CD4-positive, alpha-beta T cell treated with Interleukin-2 at 100 ng/mL for 4 hours (primary cell): ENCODE data around the gene ANKH.
"Not testable (repeated sequence)": the region's sequence is repeated elsewhere in the genome, so short reads cannot be mapped to it uniquely, and the experiment has no call there.

Experiments used
- DNase-seq: peaks from one replicate; pipeline ENCODE4 v3.0.0-alpha.2; 2020; ENCODE audit warnings: low spot score

ANKH gene

DNA sequence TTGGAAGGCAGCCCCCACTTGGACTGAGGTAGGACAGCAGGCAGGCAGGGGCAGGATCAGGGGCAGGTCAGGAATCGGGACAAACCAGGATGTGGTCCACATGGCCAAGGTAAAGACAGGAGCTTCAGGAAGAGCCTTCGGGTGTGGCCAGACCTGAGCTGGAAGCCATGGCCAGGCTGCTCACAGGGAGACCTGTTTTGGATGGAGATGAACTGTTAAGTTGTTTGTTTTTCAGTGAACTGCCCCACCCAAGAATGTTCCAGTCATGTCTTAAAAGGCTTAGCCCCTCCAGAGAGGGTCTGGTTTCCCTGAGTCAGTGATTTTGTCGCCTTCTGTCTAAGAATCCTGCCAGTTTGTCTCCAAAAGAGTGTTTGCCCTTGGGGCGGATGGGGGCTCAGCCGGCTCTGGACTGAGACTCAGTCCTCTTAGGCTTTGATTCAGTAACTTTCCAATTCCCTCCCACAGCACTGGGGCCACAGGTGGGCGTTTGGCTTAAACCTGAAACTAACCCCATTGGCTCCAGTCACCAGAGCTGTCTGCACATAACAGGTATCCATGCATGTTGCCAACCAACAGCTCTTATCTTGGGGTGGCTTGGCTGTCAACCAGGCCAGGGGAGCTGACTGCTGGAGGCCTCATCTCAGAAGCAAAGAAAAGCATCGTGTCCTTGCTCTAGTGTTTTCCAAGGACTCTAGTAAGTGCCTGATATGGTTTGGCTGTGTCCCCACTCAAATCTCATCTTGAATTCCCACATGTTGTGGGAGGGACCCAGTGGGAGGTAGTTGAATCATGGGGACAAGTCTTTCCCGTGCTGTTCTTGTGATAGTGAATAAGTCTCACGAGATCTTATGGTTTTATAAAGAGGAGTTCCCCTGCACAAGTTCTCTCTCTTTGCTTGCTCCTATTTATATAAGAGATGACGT is 11.3 kb upstream of the ANKH start:
- DNase-seq, result no peak

DNA sequence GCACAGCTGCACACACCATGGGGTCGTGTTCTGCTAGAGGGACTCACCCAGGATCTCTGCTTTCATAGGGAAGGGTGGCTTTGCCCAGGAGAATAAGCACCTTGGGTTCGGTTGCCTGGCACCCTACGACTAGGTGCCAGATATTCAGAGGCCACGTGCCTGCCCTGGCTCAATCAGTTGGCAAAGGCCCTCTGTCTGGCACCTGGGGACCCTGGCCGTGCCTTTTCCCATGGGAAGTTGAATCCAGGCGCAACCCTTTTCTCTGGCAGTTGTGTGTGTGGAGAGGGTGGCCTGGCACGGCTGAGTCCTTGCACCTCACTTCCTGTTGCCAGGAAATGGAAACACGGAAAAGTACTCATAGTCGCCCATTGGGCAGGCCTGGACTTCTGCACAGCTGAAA is 10.2 kb upstream of the ANKH start:
- no peak for DNase-seq

DNA sequence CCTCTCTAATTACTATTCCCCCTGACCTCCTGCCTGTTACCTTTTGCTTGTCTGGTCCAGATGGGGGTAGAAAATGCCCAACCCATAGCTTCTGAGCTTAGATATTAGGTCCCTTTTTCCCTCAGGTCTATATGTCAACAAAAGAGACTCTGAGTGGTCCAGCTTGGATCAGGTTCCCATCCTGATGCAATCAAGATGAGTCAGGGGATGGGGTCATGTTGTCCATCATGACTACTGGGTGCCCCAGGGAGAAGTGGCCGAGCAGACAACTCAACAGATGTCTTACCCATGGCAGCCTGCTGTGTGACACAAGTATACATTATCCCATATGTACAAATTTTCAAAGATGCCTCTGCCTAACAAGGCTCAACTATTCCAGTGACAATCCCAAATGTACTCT is 9.1 kb upstream of the ANKH start:
- DNase-seq, result no peak

DNA sequence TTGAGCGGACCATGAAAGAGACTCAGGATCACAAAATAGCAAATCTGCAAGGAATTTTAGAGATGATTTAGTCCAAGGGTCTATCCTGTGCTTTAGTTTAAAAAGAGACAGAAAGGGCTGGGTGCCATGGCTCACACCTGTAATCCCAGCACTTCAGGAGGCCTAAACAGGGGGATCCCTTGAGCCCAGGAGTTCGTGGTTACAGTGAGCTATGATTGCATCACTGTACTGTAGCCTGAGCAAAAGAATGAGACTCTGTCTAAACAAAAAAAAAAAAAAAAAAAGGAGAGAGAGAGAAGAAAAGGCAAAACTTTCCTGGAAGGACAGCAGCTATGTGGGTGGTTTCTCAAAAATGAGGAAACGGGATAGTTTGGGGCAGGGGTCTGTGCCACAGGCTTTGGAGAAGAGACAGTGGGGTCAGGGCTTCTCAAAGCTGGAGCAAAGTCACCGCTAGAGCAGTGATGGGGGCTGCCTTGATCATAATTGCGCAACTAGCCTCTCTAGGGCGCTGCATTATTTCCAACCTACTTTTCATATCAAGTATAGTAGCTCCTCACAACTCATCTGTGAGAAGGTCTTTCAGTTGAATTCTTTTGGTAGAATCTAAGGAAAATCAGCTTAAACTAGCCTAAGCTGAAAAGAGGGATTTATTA is 8.5 kb upstream of the ANKH start:
- no peak for DNase-seq

DNA sequence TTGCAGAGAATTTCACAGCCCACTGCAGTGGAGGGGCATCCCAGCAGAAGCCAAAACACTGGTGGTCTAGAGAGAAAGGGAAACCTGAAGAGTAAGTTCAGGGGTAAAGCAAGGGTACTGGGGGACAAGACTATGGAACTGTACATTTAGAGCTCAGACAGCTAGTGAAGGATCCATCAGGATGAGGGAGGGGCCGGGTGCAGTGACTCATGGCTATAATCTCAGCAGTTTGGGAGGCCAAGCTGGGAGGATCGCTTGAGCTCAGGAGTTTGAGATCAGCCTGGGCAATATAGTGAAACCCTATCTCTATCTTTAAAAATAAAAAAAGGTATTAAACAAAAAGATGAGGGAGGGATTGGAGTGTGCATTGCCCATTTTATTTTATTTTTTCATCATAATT is 7.8 kb upstream of the ANKH start:
- DNase-seq, result no peak

DNA sequence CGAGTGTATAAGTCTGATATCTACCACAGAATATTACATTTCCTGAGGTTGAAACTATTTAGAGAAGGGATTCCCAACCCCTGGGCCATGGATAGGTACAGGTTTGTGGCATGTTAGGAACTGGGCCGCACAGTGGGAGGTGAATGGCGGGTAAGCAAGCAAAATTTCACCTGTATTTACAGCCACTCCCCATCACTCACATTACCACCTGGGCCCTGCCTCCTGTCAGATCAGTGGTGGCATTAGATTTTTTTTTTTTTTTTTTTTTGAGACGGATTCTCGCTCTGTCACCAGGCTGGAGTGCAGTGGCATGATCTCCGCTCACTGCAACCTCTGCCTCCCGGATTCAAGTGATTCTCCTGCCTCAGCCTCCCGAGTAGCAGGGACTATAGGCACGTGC is 6.6 kb upstream of the ANKH start:
- DNase-seq, result not testable (repeated sequence)

DNA sequence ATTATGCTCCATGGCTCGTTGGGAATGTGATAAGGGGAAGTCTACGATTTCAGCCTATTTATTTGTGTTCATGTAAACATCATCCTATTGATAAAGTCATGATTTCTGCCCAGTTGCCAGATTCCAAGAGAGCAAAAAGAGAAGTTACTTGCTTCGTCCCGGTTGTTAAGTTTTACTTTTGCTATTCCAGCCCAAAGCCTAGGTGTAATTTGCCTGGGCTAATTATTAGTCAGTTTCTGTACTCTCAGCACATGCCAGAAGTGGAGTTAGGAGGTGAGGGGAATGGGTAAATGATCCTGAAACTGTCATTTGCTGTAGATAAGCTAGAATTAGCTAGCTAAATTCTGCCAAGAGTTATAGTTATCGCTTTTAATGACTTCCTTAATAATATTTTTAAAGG is 4.5 kb upstream of the ANKH start:
- no peak for DNase-seq

DNA sequence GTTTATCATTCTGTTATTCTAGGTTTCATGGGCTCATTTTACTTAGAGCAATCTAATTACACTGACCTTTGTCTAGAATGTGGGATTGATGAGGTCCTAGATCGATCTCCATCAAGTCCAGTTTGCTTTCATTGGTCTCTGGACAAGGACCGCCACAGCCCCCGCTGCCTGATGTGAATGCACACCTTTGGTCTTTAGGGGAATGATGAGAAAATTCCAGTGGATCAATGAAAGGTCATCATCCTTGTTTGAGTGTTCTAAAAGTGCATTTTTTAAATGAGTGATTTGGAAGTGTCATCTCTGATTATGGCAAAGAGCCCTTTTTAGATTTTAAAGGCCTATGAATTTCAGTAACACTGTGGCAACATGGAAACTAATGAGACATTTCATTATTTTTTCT is 2.2 kb upstream of the ANKH start:
- no peak for DNase-seq

DNA sequence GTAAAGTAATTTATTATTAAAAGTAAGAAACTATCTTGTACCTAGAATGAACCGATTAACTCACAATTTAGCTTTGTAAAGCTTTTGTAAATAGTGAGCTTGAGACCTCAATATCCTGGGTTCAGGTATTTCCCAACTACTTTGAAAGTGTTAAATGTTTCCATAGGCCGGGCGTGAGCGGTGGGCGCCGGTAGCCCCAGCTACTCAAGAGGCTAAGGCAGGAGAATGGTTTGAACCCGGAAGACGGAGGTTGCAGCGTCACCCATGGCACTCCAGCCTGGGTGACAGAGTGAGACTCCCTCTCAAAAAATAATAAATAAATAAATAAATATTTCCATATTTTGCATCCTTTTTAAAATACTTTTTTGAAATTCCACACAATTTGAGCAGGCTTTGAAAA is 1.5 kb upstream of the ANKH start:
- DNase-seq, result no peak

DNA sequence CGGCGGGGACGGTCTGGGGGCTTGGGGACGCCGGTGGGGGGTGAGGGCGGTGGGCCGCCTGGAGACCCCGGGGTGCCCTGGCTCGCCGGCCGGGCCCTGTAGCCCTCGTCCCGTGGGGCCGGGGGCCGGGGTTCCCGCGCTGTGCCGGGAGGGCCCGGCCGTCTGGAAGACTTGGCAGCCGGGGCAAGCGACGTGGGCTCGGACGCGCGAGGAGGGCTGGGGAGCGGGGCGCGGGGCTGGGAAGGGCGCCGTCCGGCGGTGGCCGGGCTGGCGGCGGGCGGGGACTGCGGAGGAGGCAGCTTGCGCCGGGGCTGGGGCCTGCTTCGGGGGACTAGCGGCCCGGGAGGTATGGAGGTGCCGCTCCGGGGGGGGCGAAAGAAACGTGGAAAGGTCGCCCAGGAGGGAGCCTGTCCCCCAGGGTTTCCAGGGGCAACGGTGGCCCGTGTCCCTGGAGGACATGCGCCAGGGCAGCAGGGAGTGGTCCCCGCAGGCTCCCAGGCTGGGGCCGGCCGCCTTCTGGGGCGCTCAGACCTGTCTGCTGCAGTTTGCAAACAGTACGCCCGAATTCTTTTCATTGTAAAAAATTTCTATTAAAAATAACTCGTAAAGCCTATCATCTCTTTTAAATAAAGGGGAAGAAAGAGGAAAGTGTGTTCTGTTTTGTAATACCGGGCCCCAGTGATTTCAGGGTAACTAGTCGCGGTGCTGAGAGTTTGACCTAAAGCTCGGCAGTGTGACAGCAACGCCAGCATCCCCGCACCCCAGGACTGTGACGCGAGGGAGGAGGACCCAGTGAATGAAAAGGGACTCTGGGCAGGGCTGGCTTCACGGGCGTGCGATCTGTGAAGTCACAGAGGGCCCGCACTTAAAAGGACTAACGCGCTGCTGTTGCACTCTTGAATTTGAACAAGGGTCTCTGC is 752 bp upstream of the ANKH start:
- DNase-seq, result peak; percentile 49

DNA sequence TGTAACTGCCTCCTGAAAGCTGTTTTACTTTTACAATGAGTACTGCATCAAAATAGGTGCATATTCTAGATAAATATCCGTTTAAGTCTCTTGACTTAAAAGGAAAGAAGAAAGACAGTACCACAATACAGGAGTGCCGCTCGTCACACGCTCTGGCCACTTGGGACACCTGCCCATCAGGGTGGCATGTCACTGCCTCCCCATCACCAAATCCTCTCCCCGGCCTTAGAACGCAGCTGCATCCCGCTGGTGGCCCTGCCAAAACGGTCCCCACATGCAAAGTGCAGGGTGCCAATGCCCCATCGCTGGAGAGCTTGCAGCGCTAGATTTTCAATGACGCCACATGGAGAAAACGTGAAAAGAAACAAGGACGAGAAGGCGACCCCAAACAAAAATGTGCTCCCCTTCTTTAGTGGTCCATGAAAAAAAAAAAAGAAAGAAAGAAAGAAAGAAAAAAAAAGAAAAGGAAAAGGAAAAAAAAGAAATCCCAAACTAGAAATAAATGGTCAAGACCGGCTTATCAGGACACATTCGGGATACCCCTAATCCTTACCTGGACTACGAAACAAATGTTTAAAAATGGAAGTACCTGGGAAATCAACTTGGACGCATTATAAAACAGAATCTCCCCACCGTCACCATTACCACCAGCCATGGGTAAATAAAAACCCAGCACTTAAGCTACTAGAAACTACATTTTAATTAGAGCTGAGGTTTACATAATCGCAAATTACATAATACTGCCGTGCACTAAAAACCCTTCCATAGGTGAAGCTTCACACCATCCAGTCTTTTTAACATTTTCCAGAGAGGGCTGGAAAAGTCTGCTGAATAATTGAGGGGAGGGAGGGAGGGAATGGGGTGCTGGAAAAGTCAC is 1.0 kb downstream of the ANKH start:
- DNase-seq, result peak; percentile 75

DNA sequence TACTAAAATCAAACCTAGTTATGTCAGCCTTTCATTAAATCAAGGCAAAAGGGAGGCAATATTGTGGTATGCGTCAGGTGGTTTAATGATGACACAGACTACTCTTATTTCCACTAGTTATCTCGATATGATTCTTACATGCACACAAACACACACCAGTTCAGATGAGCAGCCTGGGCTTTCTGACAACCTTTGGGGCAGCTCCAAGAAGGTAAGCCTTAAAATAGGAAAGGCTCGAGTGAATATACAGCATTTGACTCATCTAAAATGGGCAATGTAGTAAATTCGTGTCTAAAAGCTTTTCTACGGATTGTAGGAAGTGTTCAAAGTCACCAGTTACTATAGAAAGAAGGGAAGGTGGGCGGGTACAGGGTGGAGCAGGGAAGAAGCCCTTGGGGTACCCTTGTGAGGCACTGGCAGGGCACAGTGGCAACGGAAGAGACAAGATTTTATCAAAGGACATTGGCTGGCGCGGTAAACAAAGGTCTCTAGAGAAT is 1.9 kb downstream of the ANKH start:
- DNase-seq, result peak; percentile 32

DNA sequence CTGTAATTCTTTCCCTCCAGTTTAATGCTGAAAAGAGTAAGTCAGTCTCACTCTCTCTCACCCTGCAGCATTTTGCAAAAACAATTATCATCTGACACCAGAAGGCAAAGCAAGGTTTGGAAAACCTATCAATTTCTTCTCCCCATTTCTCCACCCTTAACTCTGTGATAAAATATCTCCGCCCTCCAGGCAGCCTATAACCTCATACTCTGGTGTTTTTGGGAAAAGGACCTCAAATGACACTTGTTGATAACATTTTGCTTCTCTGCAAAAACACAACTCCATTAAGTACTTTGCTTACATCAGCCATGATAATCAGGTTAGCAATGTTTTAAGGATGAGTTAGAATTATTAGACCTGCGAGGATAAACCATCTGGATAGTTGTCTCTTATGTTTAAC is 2.3 kb downstream of the ANKH start:
- DNase-seq, result no peak

DNA sequence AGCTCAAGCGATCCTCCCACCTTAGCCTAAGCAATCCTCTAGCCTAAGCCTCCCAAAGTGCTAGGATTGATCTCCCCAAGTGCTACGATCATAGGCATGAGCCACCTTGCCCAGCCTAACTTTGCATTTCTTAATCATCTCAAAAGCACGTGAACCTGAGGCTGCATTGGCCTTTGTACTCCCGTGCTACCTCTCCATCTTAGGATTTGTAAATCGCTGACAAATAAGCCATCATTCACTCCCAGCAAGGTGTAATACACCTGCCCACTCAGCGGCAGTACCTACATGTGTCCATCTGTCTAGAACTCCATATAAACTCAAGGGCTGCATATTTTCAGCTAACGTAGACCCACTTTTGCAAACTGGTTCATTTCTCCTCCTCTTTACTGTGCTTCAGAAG is 2.8 kb downstream of the ANKH start:
- DNase-seq, result no peak

DNA sequence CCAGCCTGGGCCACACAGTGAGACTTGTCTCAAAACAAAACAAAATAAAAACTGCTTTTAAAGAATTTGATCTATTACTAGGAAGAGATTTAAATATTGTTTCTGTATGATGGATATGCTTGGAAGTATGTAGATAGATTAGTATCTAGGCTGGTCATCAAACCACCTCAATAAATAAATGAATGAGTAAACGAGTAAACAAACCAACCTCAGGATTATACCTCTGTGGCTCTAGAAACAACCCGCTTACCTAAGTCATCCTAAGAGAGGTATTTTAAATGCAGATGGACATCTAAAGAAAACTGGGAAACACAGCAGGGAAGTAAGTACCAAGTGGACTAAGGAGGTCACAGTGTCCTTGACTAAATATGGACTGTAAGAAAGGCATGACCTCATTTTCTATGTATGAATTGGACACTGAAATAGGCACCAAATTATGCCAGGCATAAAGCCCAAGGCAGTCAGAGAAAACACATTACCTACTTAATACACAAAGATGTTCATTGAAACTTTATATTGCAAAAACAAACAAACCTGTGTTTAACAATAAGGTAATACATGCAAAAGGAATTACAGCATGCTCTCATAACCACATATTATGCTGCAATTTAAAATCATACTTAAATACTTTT is 7.3 kb downstream of the ANKH start:
- DNase-seq, result no peak

DNA sequence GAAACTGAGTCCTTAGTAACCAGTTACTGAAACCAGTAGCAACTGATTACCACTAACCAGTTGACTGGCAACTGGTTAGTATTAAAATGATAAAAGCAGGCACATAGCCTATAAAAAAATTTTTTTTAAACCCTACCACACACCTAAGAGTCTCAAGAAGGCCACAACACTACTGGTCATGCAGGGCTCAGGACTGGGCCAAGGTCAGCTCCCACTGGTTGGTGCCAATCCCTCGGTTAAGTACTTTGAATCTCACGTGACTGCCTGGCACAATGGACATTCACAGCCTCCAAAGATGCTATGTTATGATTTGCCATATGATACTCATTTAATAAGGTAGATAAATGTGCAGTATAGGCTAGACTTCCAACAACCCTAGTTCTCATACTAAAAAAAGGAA is 8.5 kb downstream of the ANKH start:
- DNase-seq, result no peak

DNA sequence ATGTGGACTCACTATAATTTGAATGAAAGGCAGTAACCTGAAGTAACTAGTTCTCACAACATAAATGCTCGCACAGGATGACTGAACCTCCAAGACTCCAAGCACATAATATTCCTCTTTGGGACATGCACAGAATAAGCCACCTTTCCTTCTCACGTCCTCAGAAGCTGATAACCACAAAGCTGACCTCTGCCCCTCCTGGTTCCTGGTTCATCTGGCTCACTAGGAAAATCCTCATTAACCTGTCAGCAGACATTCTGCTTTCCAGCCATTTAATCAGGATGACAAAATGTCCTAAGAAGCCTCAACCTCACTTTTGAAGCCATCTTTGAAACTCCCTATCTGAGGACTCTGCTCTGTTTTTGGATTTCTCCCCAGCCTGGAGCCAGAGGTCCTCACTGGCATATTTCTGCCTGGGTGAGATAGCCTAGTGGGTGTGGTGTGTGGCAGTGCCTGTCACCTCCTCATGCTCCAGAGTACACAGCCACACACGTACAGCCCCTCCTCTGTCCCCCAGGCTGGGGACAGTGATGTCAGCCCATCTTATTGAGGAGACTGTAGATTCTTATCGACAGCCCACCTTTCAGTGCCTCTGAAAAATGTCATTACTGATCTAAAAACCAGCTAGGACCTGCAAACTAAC is 10.3 kb downstream of the ANKH start:
- DNase-seq, result no peak

DNA sequence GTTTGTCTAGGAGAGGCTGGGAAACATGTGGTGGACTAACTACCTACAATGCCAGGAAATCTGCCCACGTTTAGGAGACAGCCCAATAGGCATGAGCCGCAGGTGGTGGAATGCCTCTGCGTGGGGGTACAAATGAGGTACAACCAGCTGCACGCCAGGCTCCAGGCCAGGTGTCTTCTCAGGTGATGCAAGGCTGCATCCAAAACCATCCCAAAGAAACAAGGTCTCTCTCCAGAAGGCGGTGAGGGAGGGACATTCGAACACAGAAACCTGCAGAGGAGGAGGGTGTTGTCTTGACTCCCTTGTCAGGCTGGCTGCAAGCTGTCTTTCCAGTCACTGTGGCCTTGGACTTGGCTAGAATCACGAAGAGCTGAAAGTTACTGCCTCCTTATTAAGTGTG is 11.6 kb downstream of the ANKH start:
- DNase-seq, result no peak

DNA sequence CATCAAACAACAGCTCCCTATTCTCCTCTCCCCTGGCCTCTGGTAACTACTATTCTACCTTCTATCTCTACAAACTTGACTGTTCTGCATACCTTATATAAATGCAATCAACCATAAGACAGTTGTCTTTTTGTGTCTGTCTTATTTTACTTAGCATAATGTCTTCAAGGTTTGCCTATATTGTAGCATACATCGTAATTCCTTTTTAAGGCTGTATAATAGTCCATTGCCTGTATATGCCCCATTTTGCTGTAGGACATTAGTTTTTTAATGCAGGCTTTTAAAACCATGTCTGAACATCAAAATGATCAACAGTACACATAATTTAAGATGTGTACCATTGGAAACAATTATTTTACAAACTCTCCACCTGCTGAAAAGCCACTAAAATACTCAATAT is 12.4 kb downstream of the ANKH start:
- no peak for DNase-seq

DNA sequence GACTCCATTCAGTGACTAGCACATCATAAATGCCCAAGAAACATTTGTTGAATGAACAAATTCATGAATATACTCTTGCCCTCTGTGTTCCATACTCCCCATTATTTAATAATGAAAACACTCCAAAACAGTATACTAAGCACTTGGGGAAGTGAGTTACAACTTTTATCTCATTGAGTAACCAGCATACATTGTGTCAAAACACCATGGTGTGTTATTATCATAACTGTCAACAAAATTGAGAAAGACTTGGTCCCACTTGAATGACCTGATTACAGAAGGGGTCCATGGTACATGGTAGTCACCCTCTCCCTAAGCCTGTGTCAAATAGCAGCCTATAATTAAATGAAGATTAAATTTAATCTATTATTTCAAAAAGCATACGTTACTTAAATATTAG is 16.2 kb downstream of the ANKH start:
- DNase-seq, result no peak
